ENCODE measurements around the gene NATD1. TPM values are rescaled to one million over a fixed set of nuclear protein-coding genes. Genes with fewer than 3 reads are reported as not detected.

Gene NATD1
- total RNA-seq, result 3.2 and 3.6 TPM in 2 replicates

DNA sequence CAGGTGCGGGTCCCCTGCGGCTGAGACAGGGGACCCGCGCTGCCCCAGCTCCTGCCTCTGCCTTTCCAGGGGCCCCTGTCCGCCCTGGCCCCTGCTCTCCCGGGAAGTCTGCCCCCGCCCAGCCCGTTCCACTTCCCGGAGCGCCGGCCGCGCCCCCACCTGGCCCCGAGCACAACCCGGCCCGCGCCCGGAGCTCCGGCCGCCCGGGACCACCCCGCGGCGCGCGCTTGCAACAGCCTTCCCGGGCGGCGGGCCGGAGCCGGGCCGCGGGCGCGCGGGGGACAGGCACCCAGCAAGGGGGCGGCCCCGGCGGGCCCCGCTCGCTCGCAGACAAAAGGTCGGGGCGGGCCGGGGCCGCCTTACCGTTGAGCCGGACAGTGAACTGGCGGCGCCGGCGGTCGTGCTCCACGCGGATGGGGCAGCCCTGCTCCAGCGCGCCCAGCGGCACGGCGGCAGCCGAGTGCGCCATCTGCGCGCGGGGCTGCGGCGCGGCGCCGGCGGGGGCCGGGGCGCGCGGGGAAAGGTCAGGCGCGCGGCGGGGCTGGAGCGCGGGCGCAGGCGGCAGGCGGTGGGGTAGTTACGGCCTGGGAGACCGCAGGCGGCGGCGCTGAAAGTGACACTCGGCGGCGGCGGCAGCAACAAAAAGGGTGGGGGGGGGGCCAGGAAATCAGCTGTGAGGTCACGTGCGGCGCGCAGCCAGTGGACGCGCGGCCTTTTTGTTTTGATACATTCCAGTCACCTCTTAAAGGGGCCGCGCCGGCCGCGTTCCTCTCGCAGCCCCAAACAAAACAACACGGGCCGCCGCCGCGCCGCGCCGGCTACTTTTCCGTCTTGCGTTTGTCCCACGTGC, at the start of gene NATD1:
Gene NATD1, minus strand, starts transcription at position 615 of the 850 bp plus-strand sequence. Its CDS starts 146 bp downstream, at position 469.

DNA sequence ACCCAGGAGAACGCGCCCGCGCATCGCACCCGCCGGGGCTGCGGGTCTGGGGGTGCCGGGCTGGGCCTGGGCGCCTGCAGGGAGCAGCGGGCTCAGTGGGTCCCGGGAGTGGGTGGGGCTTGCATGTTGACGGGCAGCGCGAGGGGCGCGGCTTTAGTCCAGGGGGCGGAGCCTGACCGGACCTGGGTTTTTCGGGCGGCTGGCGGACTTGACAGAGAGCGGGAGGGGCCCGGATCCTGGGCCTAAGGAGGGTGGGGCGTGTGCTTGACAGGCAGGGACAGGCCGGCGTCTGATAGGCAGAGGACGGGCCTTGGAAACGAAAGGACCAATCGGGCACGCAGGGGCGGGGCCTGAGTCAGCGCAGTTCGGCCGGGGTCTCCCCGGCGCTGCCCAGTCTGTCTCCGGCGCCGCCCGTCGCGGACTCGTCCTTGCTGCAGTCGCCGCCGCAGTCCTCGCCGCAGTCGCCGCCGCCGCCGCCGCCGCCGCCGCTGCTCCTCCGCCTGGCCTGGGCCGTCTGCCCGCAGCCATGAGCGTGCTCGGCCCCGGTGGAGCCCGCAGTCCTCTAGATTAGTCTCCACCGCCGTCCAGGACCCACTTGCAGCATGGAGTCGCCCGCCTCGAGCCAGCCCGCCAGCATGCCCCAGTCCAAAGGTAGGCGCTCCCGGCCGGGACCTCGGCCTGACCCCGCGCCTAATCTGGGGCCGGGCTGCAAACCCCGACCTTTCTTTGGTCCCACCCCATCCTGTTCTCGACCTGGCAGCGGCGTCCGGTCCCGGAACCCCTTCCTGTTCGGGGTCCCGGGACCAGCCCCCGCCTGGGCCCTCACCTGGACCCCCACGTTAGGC, 31.3 kb upstream of the NATD1 start, which contains the start of gene MAP2K3:
Gene MAP2K3, plus strand, starts transcription at position 393 of the 845 bp plus-strand sequence. Its CDS starts 210 bp downstream, at position 603.

DNA sequence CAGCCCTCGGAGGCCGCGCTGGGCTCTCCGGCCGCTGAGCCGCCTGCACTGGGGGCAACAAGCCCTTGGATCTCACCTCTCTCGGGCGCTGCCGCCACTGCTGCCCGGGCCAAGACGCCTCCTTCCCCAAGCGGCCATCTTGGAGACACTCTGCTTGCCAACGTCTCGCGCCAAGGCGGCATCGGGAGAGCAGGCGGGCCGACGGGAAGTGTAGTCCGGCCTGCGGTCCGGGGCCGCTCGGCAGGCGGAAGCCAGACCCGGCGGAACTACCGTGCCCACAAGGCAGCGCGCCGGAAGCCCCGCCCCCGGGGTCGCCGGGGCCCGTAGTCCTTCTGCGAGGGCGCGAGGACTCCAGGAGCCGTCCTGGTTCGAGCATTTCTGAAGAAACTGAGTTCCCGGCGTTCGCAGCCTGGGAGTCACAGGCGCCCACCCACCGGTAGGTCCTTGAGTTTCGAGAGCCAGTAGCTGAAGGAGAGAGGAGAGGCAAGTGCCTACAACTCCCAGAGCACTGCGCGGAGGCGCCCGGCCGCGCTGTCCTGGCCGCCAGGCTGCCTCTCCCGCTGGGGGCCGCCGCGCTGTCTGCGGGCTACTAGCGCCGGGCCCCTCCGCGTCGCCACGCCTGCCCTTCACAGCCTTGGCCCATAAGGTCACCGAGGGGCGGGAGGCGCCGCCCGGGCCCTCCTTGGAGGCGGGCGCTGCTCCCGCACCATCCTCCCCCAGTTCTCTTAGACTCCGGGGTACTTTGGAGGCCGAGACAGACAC, 39.0 kb downstream of the NATD1 start, which contains the start of gene TMEM11:
Gene TMEM11, minus strand, starts transcription at position 147 of the 762 bp plus-strand sequence. Its CDS starts 9 bp downstream, at position 138.

Other genes starting within 250 kb of the NATD1 start
- 148 and 168 TPM in 2 replicates for gene USP22, start 210.4 kb downstream of the NATD1 start, total RNA-seq
- 12.3 and 19.8 TPM in 2 replicates for gene DHRS7B, start 126.4 kb downstream of the NATD1 start, total RNA-seq
- 35.1 and 38.1 TPM in 2 replicates for gene TMEM11, start 39.2 kb downstream of the NATD1 start, total RNA-seq
- 14.3 and 16.2 TPM in 2 replicates for gene MAP2K3, start 31.3 kb upstream of the NATD1 start, total RNA-seq
- gene KCNJ12, start 122.9 kb upstream of the NATD1 start, total RNA-seq, result under 0.01 and 0.15 TPM in 2 replicates